ENCODE results near the gene TBX4.

DNA sequence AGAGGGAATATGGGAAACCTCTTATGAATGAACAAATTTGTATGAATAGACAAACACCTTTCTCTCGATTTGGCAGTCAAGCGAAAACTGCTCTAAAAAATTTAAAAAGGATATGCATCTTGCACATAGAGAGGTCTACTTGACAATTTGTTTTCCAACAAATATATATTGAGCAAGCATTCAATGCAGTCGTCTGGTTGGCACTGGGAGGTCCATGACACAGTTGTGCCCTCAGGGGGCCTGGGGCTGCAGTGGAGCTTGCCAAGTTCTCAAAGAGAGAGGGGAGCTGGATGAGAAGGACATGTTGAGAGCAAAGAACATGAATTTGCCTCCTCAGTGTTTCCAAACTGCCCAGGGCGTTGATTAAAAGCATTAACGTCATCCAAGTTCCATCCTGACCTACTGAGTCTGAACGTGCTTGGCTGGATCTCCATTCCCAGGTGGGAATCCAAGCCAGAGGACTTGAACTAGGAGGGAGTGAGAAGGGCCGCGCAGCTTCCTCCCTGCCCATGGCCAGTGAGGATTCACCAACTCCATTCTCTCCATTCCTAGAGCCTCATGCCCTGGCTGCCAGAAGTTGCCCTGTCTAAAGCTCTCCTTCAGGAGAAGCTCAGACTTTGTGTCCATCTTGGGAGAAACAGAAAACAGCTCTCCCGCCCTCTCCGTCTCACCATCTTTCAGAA lies 28.1 kb upstream of the TBX4 start:
- TF ChIP-seq CTCF (IDR thresholded peaks at IDR 0.05) (no peak), POLR2A (IDR thresholded peaks at IDR 0.05) (no peak)

Data from Peyer's patch (tissue), 4 donors.